ENCODE measurements around the gene TSPAN14.

TSPAN14 gene

GRCh38 chr10:80487791-80488538 lies 33.9 kb downstream of the TSPAN14 start:
- no peak for DNase-seq (ENCODE audit: low read depth)

GRCh38 chr10:80488539-80489066 lies 34.5 kb downstream of the TSPAN14 start:
- DNase-seq (ENCODE audit: low read depth): no peak

GRCh38 chr10:80489371-80490112 lies 35.4 kb downstream of the TSPAN14 start:
- DNase-seq (ENCODE audit: low read depth): no peak

- no peak for DNase-seq (ENCODE audit: low read depth)
Observed at GRCh38 chr10:80491251-80492102, 37.4 kb downstream of the TSPAN14 start.

- no peak for DNase-seq (ENCODE audit: low read depth)
Observed at GRCh38 chr10:80492848-80493521, 38.9 kb downstream of the TSPAN14 start.

GRCh38 chr10:80493522-80494051 lies 39.5 kb downstream of the TSPAN14 start:
- DNase-seq (ENCODE audit: low read depth): no peak

- DNase-seq (ENCODE audit: low read depth): no peak
Observed at GRCh38 chr10:80496555-80497172, 42.6 kb downstream of the TSPAN14 start.

- no peak for DNase-seq (ENCODE audit: low read depth)
Observed at GRCh38 chr10:80497187-80498077, 43.3 kb downstream of the TSPAN14 start.

- DNase-seq (ENCODE audit: low read depth): no peak
Observed at GRCh38 chr10:80498078-80498832, 44.1 kb downstream of the TSPAN14 start.

GRCh38 chr10:80498833-80499741 lies 45.0 kb downstream of the TSPAN14 start:
- DNase-seq (ENCODE audit: low read depth): no peak

GRCh38 chr10:80500572-80501380 lies 46.7 kb downstream of the TSPAN14 start:
- no peak for DNase-seq (ENCODE audit: low read depth)

- no peak for DNase-seq (ENCODE audit: low read depth)
Observed at GRCh38 chr10:80501381-80501912, 47.3 kb downstream of the TSPAN14 start.

- no peak for DNase-seq (ENCODE audit: low read depth)
Observed at GRCh38 chr10:80501913-80502521, 47.9 kb downstream of the TSPAN14 start.

- no peak for DNase-seq (ENCODE audit: low read depth)
Observed at GRCh38 chr10:80502621-80503583, 48.8 kb downstream of the TSPAN14 start.

- no peak for DNase-seq (ENCODE audit: low read depth)
Observed at GRCh38 chr10:80503584-80504157, 49.6 kb downstream of the TSPAN14 start.

All from stimulated activated CD8-positive, alpha-beta memory T cell treated with anti-CD3 and anti-CD28 coated beads, Interleukin-15, amount 100 ng/mL, for 1 hour (primary cell).